IMR-90 (cell line): Measurements from ENCODE around the gene PCDHGB1.

Experiments used
- CHD1 ChIP-seq: IDR thresholded peaks from 2 replicates; pipeline ENCODE4 v1.6.1; 2012; ENCODE audit warnings: low read depth, low read length, improper control_type of control experiment
- CTCF ChIP-seq: conservative IDR thresholded peaks from 2 replicates; pipeline ENCODE4 v1.5.1; 2012; ENCODE audit warnings: mild to moderate bottlenecking, low read depth, low read length, improper control_type of control experiment
- MAZ ChIP-seq: IDR thresholded peaks from 2 replicates; pipeline ENCODE4 v1.6.1; 2012; ENCODE audit warnings: low read depth, mild to moderate bottlenecking, low read length, improper control_type of control experiment, moderate library complexity, borderline replicate concordance
- POLR2A ChIP-seq: IDR thresholded peaks from 2 replicates; pipeline ENCODE4 v1.6.1; 2012; ENCODE audit warnings: mild to moderate bottlenecking, low read depth, low read length

- TF ChIP-seq CTCF = no peak
- TF ChIP-seq MAZ = no peak
- TF ChIP-seq POLR2A = no peak
- no peak for TF ChIP-seq CHD1
These were observed 5.7 kb downstream of the PCDHGB1 start for GRCh38 chr5:141355641-141356040.
